ELF-1 (cell line): ENCODE results near the gene SEMG1.

Source experiments
- DNase-seq: peaks from one replicate; pipeline ENCODE4 v3.0.0-alpha.2; 2016; ENCODE audit warnings: low read depth, low spot score

Gene SEMG1

GRCh38 chr20:45206725-45207124 is at the start of gene SEMG1:
SEMG1 (plus strand) TSS chr20:45207033; CDS start chr20:45207054, 21 bp downstream.
- DNase-seq, result no peak

GRCh38 chr20:45157962-45158361 is 48.9 kb upstream of the SEMG1 start:
- no peak for DNase-seq

GRCh38 chr20:45163083-45163803 is 43.6 kb upstream of the SEMG1 start:
- no peak for DNase-seq

GRCh38 chr20:45164906-45165305 is 41.9 kb upstream of the SEMG1 start:
- DNase-seq, result no peak

- no peak for DNase-seq
These were observed 33.3 kb upstream of the SEMG1 start for GRCh38 chr20:45173522-45173921.

GRCh38 chr20:45174434-45175364 is 32.1 kb upstream of the SEMG1 start, which contains the start of gene PI3:
PI3 (plus strand) TSS chr20:45174902; CDS start chr20:45174923, 21 bp downstream.
- DNase-seq, result no peak

GRCh38 chr20:45176526-45177267 is 30.1 kb upstream of the SEMG1 start:
- no peak for DNase-seq

GRCh38 chr20:45179166-45179565 is 27.7 kb upstream of the SEMG1 start:
- DNase-seq, result no peak

- DNase-seq, result peak; percentile 2
These were observed 25.2 kb upstream of the SEMG1 start for GRCh38 chr20:45181639-45182038.

GRCh38 chr20:45183084-45183483 is 23.7 kb upstream of the SEMG1 start:
- DNase-seq, result no peak

- no peak for DNase-seq
These were observed 19.1 kb upstream of the SEMG1 start for GRCh38 chr20:45187693-45188092.

GRCh38 chr20:45189067-45189609 is 17.7 kb upstream of the SEMG1 start:
- DNase-seq, result no peak

GRCh38 chr20:45189861-45190260 is 17.0 kb upstream of the SEMG1 start:
- DNase-seq, result no peak

- DNase-seq, result no peak
These were observed 14.9 kb upstream of the SEMG1 start for GRCh38 chr20:45191926-45192325.

- no peak for DNase-seq
These were observed 13.5 kb upstream of the SEMG1 start for GRCh38 chr20:45193331-45193730.

- no peak for DNase-seq
These were observed 3.1 kb downstream of the SEMG1 start for GRCh38 chr20:45209924-45210323.

- DNase-seq, result no peak
These were observed 5.0 kb downstream of the SEMG1 start for GRCh38 chr20:45211569-45212474.

- DNase-seq, result no peak
These were observed 6.0 kb downstream of the SEMG1 start for GRCh38 chr20:45212836-45213235.

- no peak for DNase-seq
These were observed 11.3 kb downstream of the SEMG1 start for GRCh38 chr20:45218124-45218523.

- no peak for DNase-seq
These were observed 11.8 kb downstream of the SEMG1 start for GRCh38 chr20:45218636-45219035.

- no peak for DNase-seq
These were observed 14.2 kb downstream of the SEMG1 start, which contains the start of gene SEMG2 for GRCh38 chr20:45221076-45221475. SEMG2 (plus strand) TSS chr20:45221373; CDS start chr20:45221390, 17 bp downstream.
